GM13977 (cell line): ENCODE measurements around the gene TMEM190.
A peak's percentile ranks its signal among the peaks of the same experiment; 100 is the strongest.

Experiments
- DNase-seq: peaks from one replicate; pipeline ENCODE4 v3.0.0; 2012; ENCODE audit warnings: low spot score
- CTCF ChIP-seq: IDR thresholded peaks from 2 replicates; pipeline ENCODE4 v1.5.1; 2012; ENCODE audit warnings: mild to moderate bottlenecking, control low read depth; ENCODE audit not compliant: insufficient read depth; ENCODE audit errors: extremely low read depth, missing control alignments
- in situ Hi-C: fragments of 300-500 bp; cut with MboI; formaldehyde crosslinking; loops from one replicate; pipeline ENCODE4 v1.12.0; 2022; ENCODE audit warnings: low sequenced_read_pairs, low pct_unique_long_range_greater_than_20kb, mixed read lengths, inconsistent platforms; ENCODE audit not compliant: unreplicated experiment

TMEM190 gene

GRCh38 chr19:55353356-55353802 is 23.2 kb upstream of the TMEM190 start:
- TF ChIP-seq CTCF = no peak
- DNase-seq = no peak
- in situ Hi-C loops = no loop called here

GRCh38 chr19:55353803-55354697 is 22.6 kb upstream of the TMEM190 start:
- DNase-seq = peak; percentile 94
- no peak for TF ChIP-seq CTCF
- in situ Hi-C loops = no loop called here

- DNase-seq = no peak
- in situ Hi-C loops = no loop called here
- no peak for TF ChIP-seq CTCF
Measured at GRCh38 chr19:55354698-55355212, 21.9 kb upstream of the TMEM190 start, which contains the start of gene COX6B2. Gene COX6B2 (minus strand): TSS chr19:55354719. CDS start chr19:55354521, 198 bp downstream.

DNA sequence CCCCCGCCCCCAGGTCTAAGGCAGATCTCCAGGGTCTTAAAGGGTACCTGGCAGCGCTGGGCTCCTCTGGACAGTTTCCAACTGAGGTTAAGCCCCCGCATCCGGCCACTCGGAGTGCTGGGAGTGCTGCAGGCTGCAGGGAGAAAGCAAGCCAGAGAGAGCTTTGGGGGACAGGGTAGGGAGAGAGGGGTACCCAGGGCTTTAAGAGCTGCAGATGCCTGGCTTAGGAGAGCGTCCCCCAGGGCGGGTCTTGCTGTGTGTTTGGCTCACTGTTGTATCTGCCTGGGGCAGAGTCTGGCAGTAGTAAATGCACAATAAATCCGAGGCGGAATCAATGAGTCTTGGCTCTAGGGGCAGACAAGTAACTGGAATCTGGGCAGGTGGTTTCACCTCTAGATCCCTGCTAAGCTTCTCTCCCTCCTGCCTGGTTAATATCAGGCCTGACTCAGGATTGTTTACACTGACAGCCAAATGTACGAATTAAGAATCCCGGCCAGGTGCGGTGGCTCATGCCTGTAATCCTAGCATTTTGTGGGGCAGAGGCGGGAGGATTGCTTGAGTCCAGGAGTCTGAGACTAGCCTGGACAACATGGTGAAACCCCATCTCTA is 21.3 kb upstream of the TMEM190 start:
- no peak for TF ChIP-seq CTCF
- in situ Hi-C loops = no loop called here
- no peak for DNase-seq

DNA sequence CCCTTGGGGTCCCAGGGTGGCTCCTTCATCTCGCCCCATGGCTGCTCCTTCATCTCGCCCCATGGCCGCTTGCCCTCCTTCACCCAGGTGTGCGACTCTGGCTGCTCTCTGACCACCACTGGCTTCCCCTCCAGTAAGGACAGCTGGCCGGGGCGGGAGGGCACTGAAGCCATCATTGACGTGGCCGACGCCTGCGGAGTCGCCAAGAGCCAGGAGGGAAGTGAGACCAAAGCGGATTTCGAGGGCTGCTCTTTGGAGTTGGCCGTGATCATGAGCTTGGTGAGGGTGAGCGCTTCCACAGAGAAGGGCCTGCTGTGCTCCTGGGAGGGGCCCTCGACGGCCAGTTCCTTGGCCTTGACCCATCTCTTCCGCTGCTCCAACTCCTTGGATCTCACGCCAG is 18.1 kb upstream of the TMEM190 start:
- no peak for TF ChIP-seq CTCF
- DNase-seq = no peak
- in situ Hi-C loops = no loop called here

GRCh38 chr19:55358943-55359908 is 17.4 kb upstream of the TMEM190 start:
- no peak for DNase-seq
- no peak for TF ChIP-seq CTCF
- in situ Hi-C loops = no loop called here
